A673 (cell line): ENCODE results near the gene GAN.

Experiments
- EZH2 ChIP-seq: fragments of 200-600 bp; sonication (generic); IDR thresholded peaks from 2 replicates; pipeline ENCODE4 v1.6.1; 2017; ENCODE audit warnings: borderline replicate concordance, low read depth, mild to moderate bottlenecking, mixed read lengths, antibody characterized with exemption, low read length; ENCODE audit not compliant: poor library complexity, severe bottlenecking
- TF ChIP-seq, protein P1 (sequence below): fragments of 300-800, 200-600 bp; sonication (generic); conservative IDR thresholded peaks from 2 replicates; pipeline ENCODE4 v1.5.1; 2017; ENCODE audit warnings: low read depth, mild to moderate bottlenecking, antibody characterized with exemption, low read length, moderate library complexity, mixed read lengths

DNA sequence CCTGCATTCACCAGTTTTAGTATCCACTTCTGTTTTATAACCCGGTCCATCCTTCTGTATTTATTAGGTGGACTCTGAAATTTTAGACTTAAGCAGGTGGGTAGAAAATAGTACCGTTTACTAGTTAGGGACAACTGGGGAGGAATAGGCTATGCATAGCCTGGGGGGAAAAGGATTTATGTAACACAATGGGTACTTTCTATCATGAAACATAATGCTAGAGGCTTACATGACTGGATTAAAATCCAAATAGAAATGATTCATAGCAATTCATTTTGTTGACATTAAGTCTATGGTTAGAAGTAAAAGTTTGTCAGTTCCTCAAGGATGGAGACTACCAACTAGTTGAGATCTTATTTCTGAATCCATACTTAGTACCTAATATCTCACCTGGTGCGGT lies 18.6 kb downstream of the GAN start:
- TF ChIP-seq, protein P1, sequence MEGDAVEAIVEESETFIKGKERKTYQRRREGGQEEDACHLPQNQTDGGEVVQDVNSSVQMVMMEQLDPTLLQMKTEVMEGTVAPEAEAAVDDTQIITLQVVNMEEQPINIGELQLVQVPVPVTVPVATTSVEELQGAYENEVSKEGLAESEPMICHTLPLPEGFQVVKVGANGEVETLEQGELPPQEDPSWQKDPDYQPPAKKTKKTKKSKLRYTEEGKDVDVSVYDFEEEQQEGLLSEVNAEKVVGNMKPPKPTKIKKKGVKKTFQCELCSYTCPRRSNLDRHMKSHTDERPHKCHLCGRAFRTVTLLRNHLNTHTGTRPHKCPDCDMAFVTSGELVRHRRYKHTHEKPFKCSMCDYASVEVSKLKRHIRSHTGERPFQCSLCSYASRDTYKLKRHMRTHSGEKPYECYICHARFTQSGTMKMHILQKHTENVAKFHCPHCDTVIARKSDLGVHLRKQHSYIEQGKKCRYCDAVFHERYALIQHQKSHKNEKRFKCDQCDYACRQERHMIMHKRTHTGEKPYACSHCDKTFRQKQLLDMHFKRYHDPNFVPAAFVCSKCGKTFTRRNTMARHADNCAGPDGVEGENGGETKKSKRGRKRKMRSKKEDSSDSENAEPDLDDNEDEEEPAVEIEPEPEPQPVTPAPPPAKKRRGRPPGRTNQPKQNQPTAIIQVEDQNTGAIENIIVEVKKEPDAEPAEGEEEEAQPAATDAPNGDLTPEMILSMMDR: no peak
- no peak for TF ChIP-seq EZH2
